HG02588 (cell line): Measurements from ENCODE around the gene CCDC183.
"Not testable (repeated sequence)": the region's sequence is repeated elsewhere in the genome, so short reads cannot be mapped to it uniquely, and the experiment has no call there.

Experiments used
- ATAC-seq: cut with Tn5 transposase; IDR thresholded peaks from one replicate; pipeline ENCODE4 v1.9.1; 2021; ENCODE audit warnings: mild to moderate bottlenecking, moderate library complexity; ENCODE audit not compliant: unreplicated experiment

Gene CCDC183

DNA sequence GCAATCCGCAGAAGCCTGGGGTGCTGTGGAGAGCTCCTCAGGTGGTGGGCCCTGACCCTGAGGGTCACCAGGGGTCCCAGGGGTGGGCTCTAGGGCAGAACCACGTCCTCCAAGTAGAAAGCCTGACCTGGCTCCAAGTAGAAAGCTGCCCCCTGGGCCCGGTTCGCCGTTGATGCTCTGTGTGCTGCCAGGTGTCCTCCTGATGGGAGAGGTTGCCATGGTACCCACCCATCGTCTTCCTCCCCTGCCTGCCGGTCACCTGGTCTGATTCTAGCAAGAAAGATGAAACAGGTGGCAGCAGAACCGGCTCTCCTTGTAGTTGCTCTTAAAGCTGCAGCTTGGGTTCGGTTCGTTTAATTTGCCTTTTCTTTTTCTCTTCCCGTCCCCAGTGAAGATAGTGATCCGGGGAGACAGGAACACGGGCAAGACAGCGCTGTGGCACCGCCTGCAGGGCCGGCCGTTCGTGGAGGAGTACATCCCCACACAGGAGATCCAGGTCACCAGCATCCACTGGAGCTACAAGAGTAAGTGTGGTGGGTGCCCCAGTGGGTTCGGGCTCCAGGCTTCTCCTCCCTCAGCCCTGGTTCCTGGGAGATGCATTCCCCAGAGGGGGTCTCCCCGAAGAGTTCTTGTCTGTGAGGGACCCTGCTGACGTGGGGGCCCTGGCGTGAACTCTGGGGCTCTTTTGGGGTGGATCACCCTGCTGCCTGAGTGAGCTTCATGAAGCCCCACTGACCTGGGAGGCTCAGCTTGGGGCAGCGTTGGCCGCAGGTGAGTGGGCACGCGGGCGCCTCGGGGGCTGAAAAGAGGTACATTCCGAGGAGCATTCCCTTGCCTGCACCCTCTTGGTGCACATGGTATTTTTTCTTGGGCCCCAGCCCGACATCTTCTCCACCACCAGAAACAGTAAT is 27.3 kb downstream of the CCDC183 start:
- no peak for ATAC-seq

DNA sequence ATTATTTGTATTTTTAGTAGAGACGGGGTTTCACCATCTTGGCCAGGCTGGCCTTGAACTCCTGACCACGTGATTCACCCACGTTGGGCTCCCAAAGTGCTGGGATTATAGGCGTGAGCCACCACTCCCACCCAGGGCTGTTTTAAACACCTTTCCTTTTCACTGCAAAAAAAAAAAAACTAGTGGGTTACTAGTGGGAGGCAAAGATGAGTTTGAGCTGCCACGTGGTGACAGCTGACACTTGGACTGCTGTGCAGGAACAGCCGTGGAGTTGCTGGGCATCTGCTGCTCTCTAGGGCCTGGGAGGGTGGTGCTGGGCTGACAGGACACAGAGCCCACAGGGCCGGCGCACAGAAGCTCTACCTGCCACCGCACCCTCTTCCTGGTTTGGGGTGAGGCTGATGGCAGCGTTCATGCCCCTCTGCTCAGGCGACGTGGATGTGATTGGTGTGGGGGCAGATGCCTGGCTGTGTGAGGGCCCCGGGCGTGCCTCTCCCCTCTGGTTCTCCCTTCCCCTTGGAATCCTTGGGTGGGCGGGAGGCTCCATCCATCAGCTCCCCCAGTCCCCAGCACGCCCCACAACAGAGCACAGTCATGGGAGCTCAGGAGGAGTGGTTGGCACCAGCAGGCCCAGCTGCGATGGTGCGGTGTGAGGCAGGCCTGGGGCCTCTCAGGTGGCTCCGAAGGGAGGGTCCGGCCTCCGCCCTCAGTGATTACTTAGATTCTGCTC is 28.5 kb downstream of the CCDC183 start:
- ATAC-seq, result no peak

DNA sequence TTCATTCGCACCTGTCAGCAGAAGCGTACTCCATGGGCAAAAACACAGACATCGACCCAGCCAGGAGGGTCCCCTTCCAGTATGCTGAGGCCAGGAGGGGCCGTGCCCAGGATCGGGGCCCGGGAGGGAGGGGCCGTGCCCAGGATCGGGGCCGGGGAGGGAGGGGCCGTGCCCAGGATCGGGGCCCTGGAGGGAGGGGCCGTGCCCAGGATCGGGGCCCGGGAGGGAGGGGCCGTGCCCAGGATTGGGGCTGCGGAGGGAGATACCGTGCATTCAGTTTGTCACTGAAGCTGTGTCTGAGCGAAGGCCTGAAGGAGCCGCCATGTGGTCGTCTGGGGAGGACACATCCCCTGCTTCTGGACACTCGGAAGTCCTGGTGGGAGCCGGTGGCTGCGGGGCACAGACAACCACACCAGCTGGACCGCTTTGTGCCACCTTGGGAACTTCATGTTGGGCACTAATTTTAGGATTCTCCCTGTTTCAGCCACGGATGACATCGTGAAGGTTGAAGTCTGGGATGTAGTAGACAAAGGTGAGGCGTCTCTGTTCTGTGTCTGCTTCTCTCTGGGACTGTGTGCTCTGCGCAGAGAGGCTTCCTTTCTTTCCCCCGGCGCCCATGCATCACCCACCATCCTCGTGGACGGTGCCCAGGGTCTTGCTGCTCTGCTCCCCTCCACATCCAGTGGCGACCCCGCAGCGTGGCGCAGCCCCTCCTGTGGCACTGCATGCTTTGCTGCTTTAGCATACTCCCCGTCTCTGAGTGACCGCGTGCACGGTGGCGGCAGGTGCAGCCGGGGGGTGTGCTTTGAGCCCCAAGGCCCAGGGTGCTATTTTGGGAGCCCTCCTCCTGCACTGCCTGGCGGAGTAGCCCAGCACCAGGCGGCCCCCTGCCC is 29.4 kb downstream of the CCDC183 start:
- no peak for ATAC-seq

DNA sequence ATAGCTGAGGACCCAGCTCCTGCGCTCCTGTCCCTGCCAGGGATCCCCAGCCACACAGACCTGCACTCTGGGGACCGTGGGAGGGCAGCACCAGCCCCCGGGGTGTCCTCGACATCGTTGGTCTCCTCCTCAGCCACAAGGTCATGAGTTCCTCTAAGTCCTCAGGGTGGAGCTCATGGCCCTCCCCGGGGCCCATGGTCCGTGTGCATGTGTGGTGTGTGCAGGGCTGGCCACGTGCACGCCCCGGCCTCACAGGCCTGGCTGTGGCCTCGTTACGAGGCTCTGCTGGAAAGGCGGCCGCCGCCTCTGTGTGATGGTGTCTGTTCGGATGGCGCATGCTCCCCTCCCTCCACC is 30.0 kb downstream of the CCDC183 start:
- no peak for ATAC-seq

DNA sequence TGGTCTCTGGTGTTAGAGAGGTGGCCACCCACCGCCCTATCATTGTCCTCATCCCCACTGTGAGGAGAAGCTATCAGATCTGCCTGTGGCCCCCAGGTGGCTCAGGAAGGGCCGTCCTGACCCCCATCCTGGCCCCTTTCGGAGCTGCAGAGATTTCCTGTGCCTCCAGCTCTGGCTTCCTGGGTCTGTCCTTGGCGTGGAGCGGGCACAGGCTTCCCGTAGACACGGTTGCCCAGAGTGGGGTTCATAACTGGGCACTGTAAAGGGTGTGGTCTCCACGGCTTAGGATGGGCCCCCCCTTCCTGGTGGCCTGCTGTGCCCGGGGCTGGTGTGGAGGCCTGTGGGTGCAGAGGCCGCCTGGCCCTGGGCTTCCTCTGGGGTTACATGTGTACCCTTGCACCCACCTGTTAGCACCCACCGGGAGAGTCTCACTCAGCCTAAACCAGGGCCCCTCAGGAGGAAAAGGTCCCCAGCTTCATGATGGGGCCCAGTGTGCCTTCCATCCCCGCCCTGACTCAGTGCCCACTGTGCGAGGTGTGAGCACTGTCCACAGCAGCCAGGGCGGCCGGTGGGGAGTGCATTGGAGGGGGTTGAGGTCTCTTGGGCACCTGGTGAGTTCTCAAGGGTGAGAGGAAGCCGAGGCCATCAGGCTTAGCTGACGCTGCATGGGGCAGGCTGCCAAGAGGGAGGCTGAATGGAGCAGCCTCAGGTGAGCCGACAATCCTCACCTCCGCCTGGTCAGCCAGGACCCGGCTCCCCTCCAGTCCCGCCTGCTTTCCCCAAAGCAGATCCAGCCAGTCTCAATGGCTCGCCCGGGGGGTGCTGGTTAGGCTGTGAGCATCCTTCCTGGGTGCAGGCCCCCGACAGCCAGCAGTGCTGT is 30.8 kb downstream of the CCDC183 start:
- no peak for ATAC-seq

DNA sequence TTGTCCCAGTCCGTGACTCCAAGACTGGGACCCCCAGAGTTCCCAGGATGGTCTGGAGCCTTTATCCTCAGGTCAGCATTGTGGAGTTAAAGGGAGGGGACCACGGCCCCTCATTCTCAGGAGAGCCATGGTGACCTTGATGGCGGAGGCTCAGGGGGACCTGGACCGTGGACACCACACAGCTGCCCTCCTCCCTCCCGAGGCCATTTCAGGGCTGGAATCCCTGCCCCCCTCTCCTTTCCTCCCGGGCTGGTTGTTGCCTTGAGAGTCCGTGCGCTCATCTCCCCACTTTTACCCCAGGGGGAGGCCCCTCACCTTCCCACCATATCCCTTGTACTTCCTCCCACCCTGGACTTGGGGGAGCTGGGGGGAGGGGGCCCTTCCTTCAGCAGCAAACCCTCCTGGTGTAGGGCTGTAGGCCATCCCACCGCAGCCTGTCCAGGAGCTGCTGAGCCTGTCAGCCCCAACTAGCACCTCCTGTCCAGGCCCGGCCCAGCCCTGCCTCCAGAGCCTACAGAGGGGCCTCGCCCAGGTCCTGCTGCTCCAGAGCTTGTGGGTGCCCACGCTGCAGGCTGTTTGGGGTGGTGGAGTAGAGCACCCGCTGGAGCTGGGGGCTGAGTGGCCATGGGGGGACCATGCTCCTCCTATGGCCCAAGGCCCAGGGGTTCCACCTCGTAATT is 31.8 kb downstream of the CCDC183 start:
- no peak for ATAC-seq

DNA sequence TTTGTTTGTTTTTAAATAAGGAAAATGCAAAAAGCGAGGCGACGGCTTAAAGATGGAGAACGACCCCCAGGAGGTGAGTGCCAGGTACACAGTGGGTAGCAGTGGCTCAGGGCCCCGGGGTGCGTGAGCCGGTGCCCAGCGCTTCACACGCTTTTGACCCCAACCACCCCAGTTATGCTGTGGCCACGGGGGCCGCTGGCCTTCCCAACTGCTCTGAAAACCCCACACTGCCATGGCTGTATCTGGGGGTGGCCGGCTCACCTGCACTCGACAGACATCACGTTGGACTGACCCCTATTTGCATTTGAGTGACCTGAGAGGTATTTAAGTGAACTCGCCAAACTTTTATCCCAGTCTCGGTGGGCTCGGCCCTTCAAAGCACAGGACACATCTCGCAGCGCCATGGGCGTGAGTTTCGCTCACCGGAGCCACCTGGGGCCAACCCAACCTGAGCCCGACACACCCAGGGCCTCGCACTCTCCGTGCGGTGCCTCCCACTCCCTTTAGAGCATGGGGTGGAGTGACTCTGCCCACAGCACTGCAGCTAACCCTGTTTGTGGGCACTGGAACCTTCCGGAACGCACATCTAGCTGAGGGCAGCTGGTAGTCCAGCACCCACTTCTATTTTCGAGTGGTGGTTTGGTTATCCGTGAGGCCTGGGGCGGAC is 32.5 kb downstream of the CCDC183 start:
- ATAC-seq, result no peak

DNA sequence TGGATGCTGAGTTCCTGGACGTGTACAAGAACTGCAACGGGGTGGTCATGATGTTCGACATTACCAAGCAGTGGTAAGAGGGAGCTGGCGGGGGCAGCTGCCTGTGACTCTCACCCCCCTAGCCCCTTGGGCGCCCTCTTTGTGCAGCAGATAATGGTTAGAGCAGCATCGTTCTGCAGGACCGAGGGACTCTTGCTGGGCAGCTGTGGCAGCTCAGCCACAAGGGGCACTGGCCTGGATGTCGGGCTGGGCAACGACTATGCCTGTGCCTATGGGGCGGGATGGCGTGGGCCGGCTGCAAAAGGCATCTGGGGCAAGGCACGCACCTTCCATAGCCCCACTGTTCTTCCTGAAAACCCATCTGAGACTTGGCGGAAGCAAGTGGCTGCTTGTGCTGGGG is 33.3 kb downstream of the CCDC183 start:
- no peak for ATAC-seq

DNA sequence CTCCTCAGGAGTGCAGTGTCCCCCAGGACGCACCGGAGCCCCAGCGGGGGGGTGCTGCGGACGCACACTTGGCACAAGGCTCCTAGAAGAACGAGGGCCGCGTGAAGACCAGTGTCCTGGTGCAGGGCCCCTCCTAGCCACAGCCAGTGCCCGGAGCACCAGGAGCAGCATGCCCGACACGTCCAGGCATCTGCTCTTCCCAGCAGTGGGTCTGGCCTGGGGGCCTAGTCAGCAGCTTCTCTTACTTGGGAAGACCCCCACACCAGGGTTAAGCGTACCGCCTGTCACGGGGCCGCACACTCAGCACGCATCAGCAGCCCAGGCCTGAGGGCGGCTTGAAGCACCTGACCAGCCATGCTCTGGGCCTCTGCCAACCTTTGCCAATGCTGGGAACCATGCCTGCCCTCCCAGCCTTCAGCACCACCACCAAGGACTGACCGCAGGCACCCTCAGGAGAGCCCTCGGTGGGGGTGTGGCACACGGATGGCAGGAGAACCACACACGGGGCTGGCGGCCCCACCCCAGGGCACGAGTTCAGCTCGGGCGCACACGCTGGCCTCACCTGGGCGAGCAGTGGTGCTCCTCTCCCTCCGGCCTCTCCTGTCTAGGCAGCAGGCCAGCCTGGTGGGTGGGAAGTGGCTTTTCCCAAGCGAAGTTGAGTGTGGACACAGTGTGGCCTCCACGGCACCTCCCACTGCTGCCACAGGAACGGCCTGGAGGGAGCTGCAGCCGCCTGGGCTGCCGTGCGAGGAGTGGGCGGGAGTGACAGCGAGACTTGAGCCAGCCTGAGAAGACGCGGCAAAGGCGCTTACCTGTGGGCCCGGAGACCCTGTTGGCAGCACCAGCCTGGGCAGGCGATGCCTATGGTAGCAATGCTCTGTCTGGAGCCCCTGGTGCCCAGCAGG is 34.1 kb downstream of the CCDC183 start:
- no peak for ATAC-seq

DNA sequence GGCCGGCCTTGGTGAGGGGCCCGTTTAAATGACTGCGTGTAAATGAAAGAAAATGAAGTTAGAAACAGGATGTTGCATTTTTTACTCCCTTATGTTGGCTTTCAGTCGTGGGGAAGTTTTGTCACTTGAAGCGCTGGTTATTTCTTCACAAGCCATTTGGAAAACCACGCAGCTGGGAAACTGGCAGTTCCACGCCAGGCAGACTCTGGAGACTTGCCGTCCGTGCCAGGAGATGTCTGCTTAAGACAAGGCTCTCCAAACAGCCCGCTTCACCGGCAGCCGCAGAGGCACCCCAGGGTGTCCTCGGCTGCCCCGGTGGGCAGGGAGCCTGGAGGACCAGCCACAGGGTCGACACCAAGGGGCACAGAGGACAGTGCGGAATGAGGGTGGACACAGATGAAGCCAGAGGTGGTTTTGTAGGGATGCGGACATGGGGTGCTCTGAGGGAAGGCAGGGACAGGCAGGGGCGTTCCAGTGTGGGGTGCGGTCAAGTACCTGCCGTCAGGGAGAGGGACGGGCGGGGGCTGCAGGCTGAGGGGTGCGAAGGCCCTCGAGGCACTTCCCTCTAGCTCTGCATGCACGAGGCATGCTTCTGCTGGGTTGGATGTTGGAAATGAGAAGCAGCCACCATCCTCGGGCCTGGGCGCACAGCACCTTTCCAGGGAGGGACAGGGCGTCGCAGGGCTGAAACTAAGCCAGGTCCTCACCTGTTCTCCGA is 35.0 kb downstream of the CCDC183 start:
- no peak for ATAC-seq

DNA sequence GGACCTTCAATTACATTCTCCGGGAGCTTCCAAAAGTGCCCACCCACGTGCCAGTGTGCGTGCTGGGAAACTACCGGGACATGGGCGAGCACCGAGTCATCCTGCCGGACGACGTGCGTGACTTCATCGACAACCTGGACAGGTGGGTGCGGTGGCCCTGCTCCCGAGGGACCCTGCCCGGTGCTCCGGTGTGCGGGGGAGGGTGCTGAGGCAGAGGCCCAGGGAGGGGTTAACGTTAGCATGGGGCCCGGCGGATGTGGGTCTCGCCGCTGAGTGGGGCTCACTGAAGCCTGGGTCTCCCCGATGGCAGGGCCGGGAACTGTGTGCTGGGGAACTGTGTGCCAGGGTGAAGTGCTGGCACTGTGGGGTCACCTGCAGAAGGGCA is 35.6 kb downstream of the CCDC183 start:
- no peak for ATAC-seq

DNA sequence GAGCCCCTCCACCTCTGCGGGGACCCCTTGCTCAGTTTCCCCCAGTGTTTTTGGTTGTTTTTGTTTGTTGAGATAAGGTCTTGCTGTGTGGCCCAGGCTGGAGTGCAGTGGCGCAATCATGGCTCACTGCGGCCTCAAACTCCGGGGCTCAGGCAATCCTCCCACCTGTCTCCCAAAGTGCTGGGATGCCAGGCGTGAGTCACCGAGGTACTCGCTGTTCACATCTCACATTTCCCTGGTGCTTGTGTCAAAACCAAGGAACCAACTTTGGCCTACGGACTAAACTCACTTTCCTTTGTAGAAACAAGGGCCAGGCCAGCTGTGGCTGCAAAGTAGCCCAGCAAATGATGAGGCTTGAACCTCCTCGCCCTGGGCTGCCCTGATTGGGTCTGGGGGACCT is 36.4 kb downstream of the CCDC183 start:
- ATAC-seq, result no peak

DNA sequence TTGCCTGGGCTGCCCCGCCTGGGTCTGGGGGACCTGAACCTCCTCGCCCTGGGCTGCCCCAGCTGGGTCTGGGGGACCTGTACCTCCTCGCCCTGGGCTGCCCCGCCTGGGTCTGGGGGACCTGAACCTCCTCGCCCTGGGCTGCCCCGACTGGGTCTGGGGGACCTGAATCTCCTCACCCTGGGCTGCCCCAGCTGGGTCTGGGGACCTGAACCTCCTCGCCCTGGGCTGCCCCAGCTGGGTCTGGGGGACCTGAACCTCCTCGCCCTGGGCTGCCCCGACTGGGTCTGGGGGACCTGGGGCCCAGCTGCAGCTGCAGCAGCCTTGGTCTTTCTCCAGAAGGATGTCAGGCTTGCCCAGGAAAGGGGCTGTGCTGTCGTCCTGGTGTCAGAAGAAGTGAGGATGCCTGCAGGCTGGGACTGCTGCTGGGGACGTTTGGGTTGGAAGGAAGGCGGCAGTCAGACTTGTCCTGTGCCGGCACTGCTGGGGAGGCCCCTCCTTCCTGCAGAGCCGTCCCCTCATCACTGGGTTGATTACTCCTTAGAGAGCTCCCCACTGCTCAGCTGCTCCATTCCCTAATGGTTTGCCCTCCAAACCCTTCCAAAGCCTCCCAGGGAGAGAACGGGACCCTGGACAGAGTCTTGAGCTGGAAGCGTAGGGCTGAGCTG is 37.4 kb downstream of the CCDC183 start:
- ATAC-seq, result not testable (repeated sequence)

DNA sequence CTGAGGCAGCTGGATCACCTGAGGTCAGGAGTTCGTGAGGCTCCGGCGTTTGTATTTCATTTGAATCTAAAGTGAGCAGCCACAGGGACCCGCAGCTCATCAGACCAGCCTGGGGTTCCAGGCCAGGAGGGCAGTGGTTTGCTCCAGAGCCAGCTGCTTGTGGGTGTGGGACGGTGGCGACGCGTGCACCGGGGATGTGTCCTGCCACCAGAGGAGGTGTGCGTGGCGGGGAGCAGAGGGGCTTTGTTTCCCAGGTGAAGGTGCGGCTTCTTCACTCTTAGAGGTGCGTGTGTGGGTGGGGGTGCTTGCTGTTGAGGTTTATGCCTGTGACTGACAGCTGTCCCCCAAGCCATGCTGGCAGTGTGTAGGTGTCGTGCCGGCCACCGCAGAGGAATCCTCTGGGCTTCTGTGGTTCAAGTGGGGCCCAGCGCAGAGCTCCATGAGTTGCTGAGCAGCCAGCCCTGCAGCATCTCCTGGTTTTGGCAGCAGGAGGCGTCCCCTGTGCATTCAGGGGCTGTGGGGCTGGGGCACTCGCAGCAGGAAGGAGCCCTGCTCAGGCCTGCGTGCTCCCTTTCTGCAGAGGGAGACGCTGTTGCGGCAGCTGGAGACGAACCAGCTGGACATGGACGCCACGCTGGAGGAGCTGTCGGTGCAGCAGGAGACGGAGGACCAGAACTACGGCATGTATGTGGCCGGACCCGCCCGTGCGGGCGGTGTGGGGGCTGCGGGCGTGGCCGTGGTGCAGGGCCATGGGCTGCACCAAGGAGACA is 39.2 kb downstream of the CCDC183 start:
- ATAC-seq, result no peak

DNA sequence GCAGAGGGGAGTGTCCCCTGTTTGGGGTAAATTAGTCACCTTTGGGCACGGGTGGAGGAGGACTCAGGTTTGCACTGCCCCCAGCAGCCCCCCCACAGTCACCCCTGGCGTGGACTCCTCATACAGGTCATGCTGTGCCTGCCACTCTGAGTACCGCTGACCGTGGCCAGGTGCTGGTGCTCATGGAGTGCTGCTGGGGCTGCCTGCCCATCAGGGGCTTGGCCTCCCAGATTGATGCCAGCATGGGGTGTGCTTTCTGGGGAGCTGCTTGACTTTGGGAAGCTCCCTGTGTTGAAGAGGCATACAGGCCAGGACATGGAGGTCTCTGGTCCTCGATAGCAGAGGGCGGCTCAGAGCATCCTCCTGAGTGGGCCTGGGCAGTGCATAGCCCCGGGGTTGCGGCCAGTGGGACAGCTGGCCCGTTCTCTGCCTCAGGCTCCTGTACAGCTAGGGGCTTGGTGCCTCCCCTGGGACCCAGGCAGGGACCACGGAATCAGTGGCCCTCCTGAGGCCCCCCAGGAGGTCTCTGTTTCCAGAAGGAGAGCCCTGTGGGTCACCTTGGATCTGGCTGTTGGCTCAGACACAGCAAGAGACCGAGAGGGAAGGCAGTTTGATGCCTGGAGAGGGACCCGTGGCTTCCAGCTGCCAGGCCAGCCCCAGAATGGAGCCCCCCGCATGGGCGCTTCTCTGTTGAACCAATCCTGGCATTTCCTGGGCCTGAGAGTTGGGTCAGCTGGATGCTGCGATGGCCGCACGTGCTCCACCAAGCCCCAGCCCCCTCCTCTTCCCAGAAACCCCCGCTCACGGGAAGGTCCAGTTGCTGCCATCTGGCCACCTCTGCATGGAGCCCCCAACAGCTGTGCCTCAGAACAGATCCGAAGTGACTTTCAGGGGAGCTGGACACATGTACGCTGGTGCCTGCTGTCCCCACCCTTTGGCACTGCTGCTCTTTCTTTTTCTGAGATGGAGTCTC is 40.1 kb downstream of the CCDC183 start:
- ATAC-seq, result no peak
